Amniotic epithelial cell (primary cell): ENCODE measurements around the gene THUMPD1.
"Not testable (repeated sequence)": the region's sequence is repeated elsewhere in the genome, so short reads cannot be mapped to it uniquely, and the experiment has no call there.

Experiments used
- DNase-seq: peaks from one replicate; pipeline ENCODE4 v3.0.0-alpha.2; 2010; ENCODE audit warnings: low read depth

Gene THUMPD1

GRCh38 chr16:20747030-20747816 is 5.6 kb upstream of the THUMPD1 start:
- DNase-seq, result peak; percentile 7

GRCh38 chr16:20746461-20746860 is 4.8 kb upstream of the THUMPD1 start:
- no peak for DNase-seq

- no peak for DNase-seq
Measured at GRCh38 chr16:20744922-20745440, 3.4 kb upstream of the THUMPD1 start.

- no peak for DNase-seq
Measured at GRCh38 chr16:20743591-20743990, 2.0 kb upstream of the THUMPD1 start.

GRCh38 chr16:20740901-20741521 is 607 bp downstream of the THUMPD1 start:
- peak; percentile 66 for DNase-seq

GRCh38 chr16:20740007-20740883 is 1.4 kb downstream of the THUMPD1 start:
- peak; percentile 1 for DNase-seq

- DNase-seq, result peak; percentile 32
Measured at GRCh38 chr16:20735490-20735889, 6.1 kb downstream of the THUMPD1 start.

GRCh38 chr16:20734782-20735181 is 6.8 kb downstream of the THUMPD1 start:
- no peak for DNase-seq

- no peak for DNase-seq
Measured at GRCh38 chr16:20734056-20734455, 7.6 kb downstream of the THUMPD1 start.

- no peak for DNase-seq
Measured at GRCh38 chr16:20729141-20729540, 12.5 kb downstream of the THUMPD1 start.

GRCh38 chr16:20727181-20727580 is 14.4 kb downstream of the THUMPD1 start:
- no peak for DNase-seq

- DNase-seq, result no peak
Measured at GRCh38 chr16:20726661-20727060, 15.0 kb downstream of the THUMPD1 start.

GRCh38 chr16:20720251-20720650 is 21.4 kb downstream of the THUMPD1 start:
- no peak for DNase-seq

GRCh38 chr16:20717718-20718117 is 23.9 kb downstream of the THUMPD1 start:
- not testable (repeated sequence) for DNase-seq

- DNase-seq, result no peak
Measured at GRCh38 chr16:20711277-20711911, 30.2 kb downstream of the THUMPD1 start.

GRCh38 chr16:20708129-20708528 is 33.5 kb downstream of the THUMPD1 start:
- not testable (repeated sequence) for DNase-seq

- DNase-seq, result no peak
Measured at GRCh38 chr16:20707461-20707860, 34.2 kb downstream of the THUMPD1 start.

GRCh38 chr16:20705972-20706371 is 35.6 kb downstream of the THUMPD1 start:
- not testable (repeated sequence) for DNase-seq

- no peak for DNase-seq
Measured at GRCh38 chr16:20704281-20704680, 37.3 kb downstream of the THUMPD1 start.

- DNase-seq, result not testable (repeated sequence)
Measured at GRCh38 chr16:20701692-20702091, 39.9 kb downstream of the THUMPD1 start.

- DNase-seq, result no peak
Measured at GRCh38 chr16:20696618-20697017, 45.0 kb downstream of the THUMPD1 start.

- DNase-seq, result no peak
Measured at GRCh38 chr16:20695024-20695423, 46.6 kb downstream of the THUMPD1 start.
